Activated CD4-positive, CD25-positive, alpha-beta regulatory T cell treated with anti-CD3 and anti-CD28 coated beads, Interleukin-2, amount 50 U/mL, for 16 hours (primary cell): ENCODE results near the gene L3MBTL1.
"Not testable (repeated sequence)": the region's sequence is repeated elsewhere in the genome, so short reads cannot be mapped to it uniquely, and the experiment has no call there.

Experiments
- DNase-seq: peaks from one replicate; pipeline ENCODE4 v3.0.0-alpha.2; 2020; ENCODE audit warnings: low read depth, low spot score

The L3MBTL1 gene

GRCh38 chr20:43588526-43588925 is 81.0 kb downstream of the L3MBTL1 start:
- DNase-seq: not testable (repeated sequence)

- no peak for DNase-seq
Observed at GRCh38 chr20:43590036-43590391, 82.5 kb downstream of the L3MBTL1 start.

GRCh38 chr20:43590392-43591303 is 83.2 kb downstream of the L3MBTL1 start, which contains the start of gene IFT52:
TSS of gene IFT52 (plus strand) at chr20:43590937. CDS start at chr20:43594699, 3,762 bp downstream.
- peak; percentile 74 for DNase-seq
